ENCODE data around the gene SRF.
A peak's percentile ranks its signal among the peaks of the same experiment; 100 is the strongest.

The SRF gene

GRCh38 chr6:43184268-43184985, 13.4 kb downstream of the SRF start:
- DNase-seq, result no peak

DNA sequence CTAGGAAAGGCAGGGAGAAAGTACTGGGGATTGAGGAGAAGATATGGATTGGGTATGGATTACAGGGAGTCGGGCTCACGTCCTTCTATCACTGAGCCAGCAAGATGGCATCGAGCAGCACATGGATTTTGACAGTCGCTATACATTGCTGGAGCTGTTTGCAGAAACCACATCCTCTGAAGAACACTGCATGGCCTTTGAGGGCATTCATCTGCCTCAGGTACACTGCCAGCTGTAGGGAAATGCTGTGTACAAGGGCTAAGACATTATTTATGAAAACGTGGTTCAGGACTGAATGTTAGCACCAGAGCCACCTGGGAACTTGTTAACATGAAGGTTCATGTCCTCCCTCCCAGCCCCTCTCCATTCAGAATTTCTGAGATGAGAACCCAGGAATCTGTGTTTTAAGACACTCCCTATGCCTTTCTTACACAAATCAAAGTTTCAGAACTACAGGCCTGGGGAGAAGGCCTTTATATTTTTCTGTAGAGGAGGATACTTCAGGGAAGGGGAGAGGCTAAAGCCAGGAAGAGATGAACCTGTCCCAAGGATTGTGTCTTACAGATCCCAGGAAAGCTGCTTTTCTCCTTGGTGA, 14.4 kb downstream of the SRF start:
- peak; percentile 20 for DNase-seq

- DNase-seq, result no peak
Measured at GRCh38 chr6:43186019-43186418, 14.9 kb downstream of the SRF start.

DNA sequence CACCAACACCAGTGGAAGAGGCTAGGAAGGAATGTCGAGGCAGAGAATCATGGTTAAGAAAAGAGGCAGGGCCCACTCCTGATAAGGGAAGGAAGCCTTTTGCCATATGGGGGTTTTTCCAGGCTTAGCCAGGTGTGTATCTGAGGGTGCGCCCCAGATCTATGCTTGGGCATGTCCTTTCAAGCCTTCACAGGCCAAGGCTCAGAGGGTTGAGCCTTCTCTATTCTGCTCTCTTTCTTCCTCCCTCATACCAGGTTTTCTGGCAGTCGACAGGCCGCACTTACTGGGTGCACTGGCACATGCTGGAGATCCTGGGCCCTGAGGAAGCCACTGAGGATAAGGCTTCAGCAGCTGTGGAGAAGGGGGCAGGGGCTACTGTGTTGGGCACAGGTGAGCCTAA, 15.6 kb downstream of the SRF start:
- DNase-seq, result no peak

GRCh38 chr6:43187821-43188220, 16.8 kb downstream of the SRF start:
- no peak for DNase-seq

GRCh38 chr6:43188426-43188825, 17.4 kb downstream of the SRF start:
- DNase-seq, result no peak

GRCh38 chr6:43189776-43190304, 18.8 kb downstream of the SRF start:
- no peak for DNase-seq

DNA sequence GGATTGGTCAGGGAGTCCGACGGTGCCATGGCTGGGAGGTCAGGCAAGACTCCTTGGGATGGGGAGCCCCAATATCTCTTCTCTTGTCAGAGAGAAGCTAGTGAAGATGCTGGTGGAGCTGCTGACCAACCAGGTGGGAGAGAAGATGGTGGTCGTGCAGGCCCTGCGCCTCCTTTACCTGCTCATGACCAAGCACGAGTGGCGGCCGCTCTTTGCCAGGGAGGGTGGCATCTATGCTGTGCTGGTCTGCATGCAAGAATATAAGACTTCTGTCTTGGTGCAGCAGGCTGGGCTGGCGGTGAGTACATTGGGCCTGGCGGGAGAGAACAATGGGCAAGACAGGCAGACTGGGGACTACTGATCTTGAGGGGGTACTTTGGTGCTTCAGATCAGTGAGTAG, 21.8 kb downstream of the SRF start:
- DNase-seq, result no peak

DNA sequence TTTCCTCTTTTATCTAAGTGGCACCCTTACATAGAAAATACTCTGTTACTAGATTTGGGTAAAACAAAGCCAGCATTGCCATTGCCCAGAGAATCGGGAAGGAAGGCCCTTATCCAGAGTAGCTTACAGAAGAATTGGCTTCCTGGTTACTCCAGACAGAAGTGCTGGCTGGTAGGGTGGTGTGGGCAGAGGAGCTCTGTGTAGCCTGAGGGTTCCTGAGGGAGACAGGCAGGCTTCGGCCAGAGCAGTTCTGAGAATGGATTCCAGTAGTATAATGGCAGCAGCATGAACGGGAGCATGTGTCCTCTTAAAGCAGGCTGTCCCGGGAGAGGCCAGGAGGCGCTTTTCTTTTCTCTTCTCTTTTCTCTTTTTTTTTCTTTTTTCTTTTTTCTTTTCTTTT, 22.9 kb downstream of the SRF start:
- no peak for DNase-seq

- DNase-seq, result no peak
Measured at GRCh38 chr6:43196337-43196736, 25.3 kb downstream of the SRF start.

GRCh38 chr6:43199912-43200311, 28.8 kb downstream of the SRF start:
- DNase-seq, result no peak

DNA sequence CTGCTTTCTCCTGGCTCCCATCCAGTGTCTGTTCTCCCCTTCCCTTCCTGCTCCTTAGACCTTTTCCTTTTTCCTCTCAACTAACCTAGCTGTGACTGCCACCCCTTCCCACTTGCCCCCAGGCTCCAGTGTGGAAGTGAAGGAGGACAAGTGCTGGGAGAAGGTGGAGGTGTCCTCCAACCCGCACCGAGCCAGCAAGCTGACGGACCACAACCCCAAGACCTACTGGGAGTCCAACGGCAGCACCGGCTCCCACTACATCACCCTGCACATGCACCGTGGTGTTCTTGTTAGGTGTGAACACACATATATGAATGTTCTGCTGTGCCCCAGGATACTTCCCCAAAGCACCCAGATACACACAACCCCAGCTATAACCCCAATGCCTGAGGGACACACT, 29.5 kb downstream of the SRF start:
- no peak for DNase-seq

DNA sequence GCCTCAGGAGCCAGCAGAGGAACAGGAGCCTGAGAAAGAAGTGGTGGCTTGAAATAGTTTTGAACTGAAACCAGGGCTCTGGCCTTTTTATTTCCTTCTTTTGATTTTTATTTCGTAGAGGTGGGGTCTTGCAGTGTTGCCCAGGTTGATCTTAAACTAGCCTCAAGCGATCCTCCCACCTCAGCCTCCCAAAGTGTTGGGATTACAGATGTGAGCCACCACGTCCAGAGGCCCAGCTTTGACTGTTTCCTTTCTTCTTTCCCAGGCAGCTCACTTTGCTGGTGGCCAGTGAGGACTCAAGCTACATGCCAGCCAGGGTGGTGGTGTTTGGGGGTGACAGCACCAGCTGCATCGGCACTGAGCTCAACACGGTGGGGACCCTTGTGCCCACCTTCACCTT, 31.4 kb downstream of the SRF start:
- no peak for DNase-seq

- no peak for DNase-seq
Measured at GRCh38 chr6:43203029-43203717, 32.1 kb downstream of the SRF start.

GRCh38 chr6:43203718-43204095, 32.6 kb downstream of the SRF start:
- DNase-seq, result no peak

- DNase-seq, result no peak
Measured at GRCh38 chr6:43204271-43205105, 33.4 kb downstream of the SRF start.

- no peak for DNase-seq
Measured at GRCh38 chr6:43205849-43206248, 34.8 kb downstream of the SRF start.

DNA sequence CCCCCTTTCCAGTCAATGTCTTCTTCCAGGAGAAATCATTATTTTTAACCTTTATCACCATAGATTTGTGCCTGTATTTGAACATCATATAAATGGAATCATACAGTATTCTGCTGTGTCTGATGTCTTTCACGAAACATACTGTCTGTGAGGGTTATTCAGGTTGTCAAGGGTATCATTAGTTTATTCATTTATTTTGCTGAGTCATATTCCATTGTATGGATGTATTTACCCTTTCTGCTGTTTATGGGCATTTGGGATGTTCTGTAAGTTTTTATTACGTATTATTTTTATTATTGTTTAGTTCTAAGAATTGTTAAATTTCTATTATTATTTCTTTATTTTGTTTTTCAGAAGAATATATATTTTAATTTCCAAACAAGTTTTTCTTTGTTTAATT, 36.2 kb downstream of the SRF start:
- no peak for DNase-seq

- DNase-seq, result no peak
Measured at GRCh38 chr6:43211955-43212354, 40.9 kb downstream of the SRF start.

- DNase-seq, result no peak
Measured at GRCh38 chr6:43213431-43213830, 42.4 kb downstream of the SRF start.

DNA sequence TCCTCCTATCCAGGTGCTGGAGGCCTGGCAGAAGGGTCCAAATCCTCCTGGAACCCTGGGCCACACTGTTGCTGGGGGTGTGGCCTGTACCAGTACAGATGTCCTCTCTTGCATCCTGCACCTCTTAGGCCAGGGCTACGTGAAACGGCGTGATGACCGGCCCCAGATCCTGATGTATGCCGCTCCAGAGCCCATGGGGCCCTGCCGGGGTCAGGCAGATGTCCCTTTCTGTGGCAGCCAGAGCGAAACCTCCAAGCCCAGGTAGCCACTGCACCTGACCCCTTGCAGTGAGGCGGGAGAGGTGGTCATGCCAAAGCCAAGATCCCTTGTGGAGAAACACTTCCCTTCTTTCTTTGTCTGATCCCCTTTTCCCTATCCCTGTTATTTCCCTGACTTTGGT, 44.0 kb downstream of the SRF start:
- no peak for DNase-seq

GRCh38 chr6:43216200-43216599, 45.1 kb downstream of the SRF start:
- no peak for DNase-seq

DNA sequence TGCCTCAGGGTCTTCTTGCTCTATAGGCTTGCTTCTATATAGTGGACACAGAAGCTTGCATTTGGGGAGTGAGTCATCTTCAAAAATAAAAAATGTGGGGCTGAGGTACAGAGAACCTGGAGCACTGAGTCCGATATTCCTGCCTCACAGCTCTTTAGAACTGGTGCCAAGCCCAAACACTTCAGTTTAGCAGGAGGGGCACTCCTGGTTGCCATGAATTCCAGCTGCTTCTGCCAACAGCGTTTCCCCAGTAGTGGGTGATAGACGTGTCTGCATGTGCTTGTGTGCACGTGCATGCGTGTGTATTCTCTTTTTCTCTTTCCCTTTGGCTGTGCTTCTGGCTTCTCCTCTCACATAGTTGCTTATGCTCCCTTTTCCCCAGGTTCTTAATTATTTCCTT, 46.3 kb downstream of the SRF start:
- DNase-seq, result no peak
